HG02943 (cell line): ENCODE data around the gene MYO9B.
A peak's percentile ranks its signal among the peaks of the same experiment; 100 is the strongest.

ENCODE experiments used
- ATAC-seq: cut with Tn5 transposase; IDR thresholded peaks from one replicate; pipeline ENCODE4 v1.9.1; 2021; ENCODE audit warnings: mild to moderate bottlenecking, low read depth, moderate library complexity; ENCODE audit not compliant: unreplicated experiment

MYO9B gene

GRCh38 chr19:17061205-17061604 lies 14.4 kb upstream of the MYO9B start:
- no peak for ATAC-seq

DNA sequence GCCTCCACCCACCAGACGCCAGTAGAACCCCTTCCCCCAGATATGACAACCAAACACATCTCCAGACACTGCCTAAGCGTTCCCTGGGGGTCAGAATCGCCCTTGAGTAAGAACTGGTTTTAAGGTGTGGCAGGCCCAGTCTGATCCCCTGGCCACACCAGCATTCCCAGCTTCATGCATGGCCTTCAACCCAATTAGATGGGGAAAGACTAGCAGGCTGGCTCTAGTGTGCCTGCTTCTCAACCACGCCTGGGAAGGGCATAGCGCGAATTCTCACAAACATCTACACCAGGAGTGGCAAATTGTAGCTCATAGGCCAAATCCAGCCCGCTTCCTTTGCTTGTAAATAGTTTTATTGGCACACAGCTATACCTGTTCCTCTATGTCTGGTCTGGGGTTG lies 13.9 kb upstream of the MYO9B start:
- no peak for ATAC-seq

- ATAC-seq: no peak
Observed at GRCh38 chr19:17063428-17063827, 12.1 kb upstream of the MYO9B start.

DNA sequence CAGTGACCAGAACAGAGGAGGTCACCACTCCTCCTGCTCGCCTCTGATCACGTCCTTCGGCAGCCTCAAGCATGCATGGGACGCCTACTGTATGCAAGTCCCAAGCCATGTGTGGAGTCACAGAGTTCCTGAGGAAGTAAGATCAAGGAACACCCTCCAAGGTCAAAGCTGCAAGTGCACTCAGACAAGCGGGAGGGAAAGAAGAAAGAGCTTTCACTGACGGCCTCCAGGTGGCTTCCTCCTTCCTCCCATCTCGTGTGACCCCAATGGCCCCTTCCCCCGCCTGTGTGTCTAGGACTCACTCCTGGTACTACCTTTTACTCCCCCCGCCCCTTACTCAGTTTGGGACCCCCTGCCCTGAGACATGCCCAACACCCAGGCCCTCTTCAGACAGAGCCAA lies 6.4 kb upstream of the MYO9B start:
- ATAC-seq: no peak

DNA sequence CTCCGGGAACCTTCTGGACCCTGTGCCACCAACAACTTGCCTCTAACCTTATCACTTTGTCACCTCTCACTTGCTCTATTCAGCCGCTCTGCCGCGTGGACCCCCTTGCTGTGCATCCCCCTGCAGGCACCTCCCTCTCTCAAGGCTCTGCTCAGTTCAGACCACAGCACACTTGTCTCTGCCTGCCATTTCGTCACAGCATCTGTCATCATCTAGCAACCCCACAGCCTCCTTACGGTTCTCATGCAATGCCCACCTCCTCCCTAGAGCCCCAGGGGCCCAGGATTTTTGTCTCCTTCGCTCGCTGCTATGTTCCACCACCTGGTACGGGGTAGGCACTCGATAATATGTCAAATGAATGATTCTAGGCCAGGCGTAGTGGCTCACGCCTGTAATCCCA lies 5.2 kb upstream of the MYO9B start:
- no peak for ATAC-seq

- ATAC-seq: no peak
Observed at GRCh38 chr19:17070912-17071311, 4.7 kb upstream of the MYO9B start.

DNA sequence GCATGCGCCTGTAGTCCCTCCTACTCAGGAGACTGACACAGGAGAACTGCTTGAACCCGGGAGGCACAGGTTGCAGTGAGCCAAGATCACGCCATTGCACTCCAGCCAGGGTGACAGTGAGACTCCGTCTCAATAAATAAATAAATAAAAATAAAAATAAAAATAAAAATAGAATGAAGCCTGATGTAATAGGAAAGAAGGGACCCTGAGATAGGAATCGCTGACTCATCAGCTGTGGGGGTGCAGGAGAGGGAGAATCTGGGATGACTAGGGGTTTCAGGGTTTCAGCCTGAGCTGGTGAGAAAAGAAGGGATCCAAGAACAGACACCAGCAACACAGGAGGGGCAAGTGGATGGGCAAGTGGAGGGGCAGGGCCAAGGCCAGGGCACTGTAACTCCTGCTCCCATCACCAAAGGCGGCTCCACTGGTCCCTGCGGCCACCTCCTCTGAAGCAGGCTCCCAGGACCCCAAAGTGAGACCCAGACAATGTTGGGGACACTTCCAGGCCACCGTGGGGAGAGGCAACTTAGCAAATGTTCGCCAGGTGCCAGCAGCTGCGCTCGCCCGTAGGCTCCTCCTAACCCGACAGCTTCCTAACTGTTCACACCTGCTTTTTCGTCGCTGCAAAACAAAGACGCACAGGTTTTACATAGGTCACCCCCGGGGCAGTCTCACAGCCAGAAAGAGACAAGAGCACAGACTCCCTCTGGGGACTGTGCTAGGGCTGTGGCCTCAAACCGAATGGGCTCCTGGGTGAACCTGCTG lies 1.5 kb upstream of the MYO9B start:
- ATAC-seq: peak; percentile 7

- ATAC-seq: peak; percentile 11
Observed at GRCh38 chr19:17074634-17075034, 943 bp upstream of the MYO9B start.

DNA sequence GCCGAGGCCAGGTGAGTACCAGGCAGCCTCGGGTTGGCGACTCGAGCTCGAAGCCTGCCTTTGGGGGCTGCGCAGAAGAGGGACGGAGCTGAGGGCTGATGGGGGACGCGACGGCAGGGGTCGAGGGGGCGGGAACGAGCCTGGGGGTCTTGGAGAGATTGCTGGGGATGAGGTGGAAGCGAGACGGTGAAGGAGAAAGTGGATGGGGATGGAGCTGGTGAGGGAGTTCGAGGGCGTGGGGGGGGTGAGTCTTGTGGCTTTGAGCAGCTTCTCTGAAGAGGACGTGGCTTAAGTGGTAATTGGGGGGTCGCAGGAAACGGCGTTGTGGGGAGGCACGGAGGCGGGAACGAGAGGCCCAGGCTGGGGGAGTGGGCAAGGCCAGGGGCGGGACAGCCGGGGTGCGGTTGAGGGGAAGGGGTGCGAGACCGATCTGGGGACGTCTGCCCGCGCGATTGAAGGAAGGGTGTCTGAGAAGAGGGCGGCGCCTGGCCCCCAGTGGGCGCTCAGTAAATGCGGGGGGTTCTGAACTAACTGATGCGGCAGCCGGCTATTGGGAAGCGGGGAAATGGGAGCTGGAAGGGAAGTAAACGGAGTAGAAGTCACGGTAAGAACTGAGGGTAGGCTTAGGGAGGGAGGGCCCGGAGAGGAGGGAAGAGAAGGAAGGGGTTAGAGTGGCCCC lies 426 bp downstream of the MYO9B start:
- no peak for ATAC-seq

DNA sequence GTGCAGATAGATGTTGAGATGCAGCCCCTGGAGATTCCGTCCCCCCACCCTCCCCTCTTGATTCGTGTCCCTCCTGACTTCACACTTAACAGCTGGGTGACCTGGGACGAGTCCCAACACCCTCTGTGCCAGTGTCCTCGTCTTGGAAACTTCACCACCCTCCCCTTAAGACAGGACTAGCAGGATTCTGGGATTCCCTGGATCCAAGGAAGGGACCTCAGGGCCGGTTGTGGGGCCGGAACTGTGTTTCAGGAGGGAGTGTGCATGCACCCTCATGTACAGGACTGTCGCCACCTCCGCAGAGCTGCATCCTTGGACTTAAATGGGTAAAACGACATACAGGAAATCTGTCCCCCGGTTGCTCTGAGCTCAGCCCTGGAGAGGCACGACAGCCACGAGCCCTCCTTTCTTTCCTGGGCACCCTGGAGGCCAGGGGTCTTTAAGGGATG lies 990 bp downstream of the MYO9B start:
- ATAC-seq: no peak

- no peak for ATAC-seq
Observed at GRCh38 chr19:17077447-17078028, 2.0 kb downstream of the MYO9B start.

DNA sequence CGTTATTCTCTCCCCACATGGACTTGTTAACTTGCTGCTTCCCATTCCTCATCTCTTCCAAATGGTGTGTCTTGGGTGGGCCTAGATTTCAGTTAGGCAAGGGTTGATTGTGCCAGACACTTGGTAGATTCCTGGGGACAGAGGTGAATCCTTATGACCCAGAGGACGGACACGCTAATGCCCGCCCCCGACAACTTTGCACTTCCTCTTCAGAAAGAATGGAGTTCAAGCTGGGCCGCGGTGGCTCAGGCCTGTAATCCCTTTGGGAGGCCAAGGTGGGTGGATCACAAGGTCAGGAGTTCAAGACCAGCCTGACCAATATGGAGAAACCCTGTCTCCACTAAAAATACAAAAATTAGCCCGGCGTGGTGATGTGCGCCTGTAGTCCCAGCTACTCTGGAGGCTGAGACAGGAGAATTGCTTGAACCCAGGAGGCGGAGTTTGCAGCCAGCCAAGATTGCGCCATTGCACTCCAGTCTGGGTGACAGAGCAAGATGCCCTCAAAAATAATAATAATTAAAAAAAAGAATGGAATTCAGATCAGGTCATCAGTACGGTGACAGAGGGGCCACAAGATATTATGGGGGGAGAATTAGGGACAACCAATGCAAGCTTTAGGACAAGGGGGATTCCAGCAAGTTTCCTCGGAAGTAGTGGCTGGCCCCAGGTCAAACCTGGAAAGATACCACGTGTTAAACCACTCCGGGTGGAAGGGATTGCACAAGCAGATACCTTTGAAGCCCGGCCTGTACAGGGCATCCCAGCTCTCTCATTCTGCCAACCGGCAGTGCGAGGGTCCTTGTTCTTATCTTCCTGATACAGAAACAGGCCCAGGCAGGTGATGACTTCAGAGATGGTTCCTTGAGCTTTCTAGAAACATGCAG lies 2.7 kb downstream of the MYO9B start:
- no peak for ATAC-seq

- ATAC-seq: no peak
Observed at GRCh38 chr19:17078920-17079709, 3.5 kb downstream of the MYO9B start.

- ATAC-seq: no peak
Observed at GRCh38 chr19:17079710-17080439, 4.3 kb downstream of the MYO9B start.

- no peak for ATAC-seq
Observed at GRCh38 chr19:17080440-17080801, 4.8 kb downstream of the MYO9B start.

- no peak for ATAC-seq
Observed at GRCh38 chr19:17081672-17082630, 6.4 kb downstream of the MYO9B start.

DNA sequence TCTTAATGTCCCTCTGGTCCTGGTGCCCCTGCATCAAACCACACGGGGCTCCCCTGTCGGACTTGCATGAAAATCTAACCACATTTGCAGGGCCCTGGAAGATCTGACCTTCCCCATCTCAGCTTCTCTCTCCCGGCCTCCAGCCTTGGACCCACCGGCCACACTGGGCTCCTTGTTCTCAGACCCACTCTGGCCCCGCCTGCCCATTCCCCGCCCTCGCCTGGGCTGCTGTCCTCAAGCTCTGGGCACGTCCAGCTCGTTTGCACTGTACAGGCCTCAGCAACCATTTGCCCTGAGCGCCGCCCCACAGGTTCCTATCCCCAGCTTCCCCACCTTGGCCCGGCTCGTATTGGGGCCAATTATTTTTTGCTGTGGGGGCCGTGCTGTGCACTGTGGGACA lies 10.5 kb downstream of the MYO9B start:
- no peak for ATAC-seq

DNA sequence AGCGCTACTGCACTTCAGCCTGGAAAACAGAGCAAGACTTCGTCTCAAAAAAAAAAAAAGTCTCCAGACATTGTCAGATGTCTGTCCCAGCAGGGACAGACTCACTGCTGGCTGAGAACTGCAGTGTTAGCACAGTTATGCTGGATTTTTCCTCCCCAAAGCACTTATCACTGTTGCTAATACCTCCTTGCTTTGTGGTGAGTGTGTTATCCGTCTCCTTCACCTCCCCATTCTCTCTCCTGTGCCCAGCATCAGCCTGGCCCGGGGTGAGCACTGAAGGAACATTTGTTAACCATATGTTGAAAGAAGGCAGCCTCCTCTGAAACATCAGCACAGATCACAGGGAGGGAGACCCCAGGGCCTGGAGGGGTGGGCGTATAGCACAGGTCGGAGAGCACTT lies 11.3 kb downstream of the MYO9B start:
- ATAC-seq: no peak
